PC-3 (cell line): ENCODE measurements around the gene BRIP1. TPM values are rescaled to one million over a fixed set of nuclear protein-coding genes. Genes with fewer than 3 reads are reported as not detected.

Experiments used
- ATAC-seq: fragments of 200-7000 bp; cut with Tn5 transposase; 2 replicates; pipeline ENCODE4 v1.9.1; 2020; ENCODE audit warnings: mild to moderate bottlenecking, moderate library complexity
- BruUV-seq: library from RNA; stranded (reverse); fragments of 400-500 nt; replicated peaks from 2 replicates; lab custom pipeline; 2021; lab: Mats Ljungman, UMichigan
- CTCF ChIA-PET: fragments of 300-600 bp; sonication (Branson Sonifier 250); formaldehyde crosslinking; loops from one replicate; lab custom pipeline; 2022; ENCODE audit warnings: antibody characterized with exemption; lab: Charles Lee
- POLR2A ChIA-PET: fragments of 300-600 bp; sonication (Branson Sonifier 250); formaldehyde crosslinking; loops from one replicate; lab custom pipeline; 2022; ENCODE audit warnings: antibody characterized with exemption; ENCODE audit not compliant: unreplicated experiment; lab: Charles Lee
- DNase-seq: peaks from one replicate; pipeline ENCODE4 v3.0.0-alpha.2; 2015
- H2AFZ ChIP-seq: fragments of 300-600 bp; sonication (generic); 2 replicates; pipeline ENCODE4 v1.6.0; 2016; ENCODE audit warnings: antibody characterized with exemption, low read length
- H3F3A ChIP-seq: fragments of 300-600 bp; sonication (generic); one replicate; pipeline ENCODE4 v1.6.0; 2017; ENCODE audit warnings: antibody characterized with exemption, low read length, control low read depth, mild to moderate bottlenecking; ENCODE audit not compliant: unreplicated experiment
- H3K27ac ChIP-seq: fragments of 300-600 bp; sonication (generic); 2 replicates; pipeline ENCODE4 v1.5.1; 2016; ENCODE audit warnings: mild to moderate bottlenecking, low read length
- H3K27me3 ChIP-seq: fragments of 300-600 bp; sonication (generic); 2 replicates; pipeline ENCODE4 v1.6.1; 2016; ENCODE audit warnings: low read length, mixed read lengths
- H3K36me3 ChIP-seq: fragments of 300-600 bp; sonication (generic); 2 replicates; pipeline ENCODE4 v1.6.1; 2016; ENCODE audit warnings: low read depth, mixed run types, low read length, mixed read lengths
- H3K4me1 ChIP-seq: fragments of 300-600 bp; sonication (generic); 2 replicates; pipeline ENCODE4 v1.5.1; 2016; ENCODE audit warnings: low read length; ENCODE audit not compliant: insufficient read depth
- H3K4me2 ChIP-seq: fragments of 300-600 bp; sonication (generic); 2 replicates; pipeline ENCODE4 v1.6.0; 2016; ENCODE audit warnings: low read length
- H3K4me3 ChIP-seq: fragments of 300-600 bp; sonication (generic); 2 replicates; pipeline ENCODE4 v1.5.1; 2016; ENCODE audit warnings: mild to moderate bottlenecking, low read length, mixed read lengths
- H3K79me2 ChIP-seq: fragments of 300-600 bp; sonication (generic); 2 replicates; pipeline ENCODE4 v1.6.1; 2017; ENCODE audit warnings: low read length, mixed read lengths
- H3K9ac ChIP-seq: fragments of 300-600 bp; sonication (generic); 2 replicates; pipeline ENCODE4 v1.6.0; 2016; ENCODE audit warnings: mild to moderate bottlenecking, low read length
- H3K9me2 ChIP-seq: fragments of 300-600 bp; sonication (generic); replicated peaks from 2 replicates; pipeline ENCODE4 v1.6.1; 2016; ENCODE audit warnings: mixed run types, low read length, mixed read lengths
- H3K9me3 ChIP-seq: fragments of 300-600 bp; sonication (generic); 2 replicates; pipeline ENCODE4 v1.6.1; 2016; ENCODE audit warnings: low read length, mixed read lengths
- H4K20me1 ChIP-seq: fragments of 300-600 bp; sonication (generic); 2 replicates; pipeline ENCODE4 v1.6.1; 2016; ENCODE audit warnings: low read length, mixed read lengths
- EZH2 ChIP-seq: fragments of 300-600 bp; sonication (generic); IDR thresholded peaks from one replicate; pipeline ENCODE4 v1.6.1; 2017; ENCODE audit warnings: antibody characterized with exemption, mild to moderate bottlenecking, low read length; ENCODE audit not compliant: unreplicated experiment
- EZH2phosphoT487 ChIP-seq: fragments of 300-600 bp; sonication (generic); IDR thresholded peaks from 2 replicates; pipeline ENCODE4 v1.6.1; 2018; ENCODE audit warnings: mild to moderate bottlenecking, antibody characterized with exemption, low read length, borderline replicate concordance
- intact Hi-C: fragments of 100-400 bp; cut with micrococcal nuclease; formaldehyde crosslinking; loops from 2 replicates; pipeline ENCODE4 v1.9.0; 2023
- total RNA-seq: library from RNA; depleted of rRNA; stranded (reverse); fragments of >200 nt; gene quantifications from 2 replicates; pipeline ENCODE4 v1.2.3, GENCODE V29; 2014
- TF ChIP-seq, protein P1 (sequence below): fragments of 300-600 bp; sonication (generic); conservative IDR thresholded peaks from 2 replicates; pipeline ENCODE4 v1.5.1; 2017; ENCODE audit warnings: antibody characterized with exemption, low read depth, mild to moderate bottlenecking, low read length

The BRIP1 gene
- total RNA-seq, 1 experiment from 2014 or later, result 21.1 TPM

DNA sequence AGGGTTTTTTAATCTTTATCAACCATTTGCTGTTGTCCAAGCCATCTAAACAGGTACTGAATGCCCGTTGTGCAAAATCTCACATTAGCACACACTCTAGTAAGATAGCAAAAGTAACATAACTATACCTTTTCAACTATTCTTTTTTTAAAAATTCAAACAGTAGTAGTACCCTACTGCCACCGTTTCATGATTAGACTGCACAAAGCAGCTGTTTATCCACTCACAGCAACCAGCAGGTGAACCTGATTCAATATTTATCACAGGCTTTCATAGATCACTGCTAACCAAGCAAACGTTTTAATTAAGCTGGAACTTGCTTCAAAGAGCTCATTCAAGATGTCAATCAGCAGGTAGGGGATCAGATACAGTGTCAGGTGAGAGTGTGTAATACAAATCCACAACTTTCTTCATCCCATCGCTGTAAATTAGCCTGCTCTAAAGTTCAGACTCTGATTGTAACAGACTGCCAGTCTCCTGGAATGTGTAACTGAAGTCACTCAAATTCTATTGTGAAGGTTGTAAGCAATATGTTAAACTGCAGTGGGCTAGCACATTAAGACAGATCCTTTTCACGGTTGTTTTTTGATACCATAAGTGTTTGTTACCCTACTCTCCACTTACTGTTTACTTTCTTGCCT is 47.3 kb downstream of the BRIP1 start:
- Histone ChIP-seq H3F3A (no peaks in the 10 kb centered on the region), H3K36me3 (peaks cover 7% of the 10 kb centered on the region), H3K4me3 (no peak overlapping the region), H3K79me2 (no peaks in the 10 kb centered on the region), H3K9me3 (no peaks in the 10 kb centered on the region), H3K27ac (no peak overlapping the region), H3K9ac (no peak overlapping the region), H3K4me1 (no peaks in the 10 kb centered on the region), H3K9me2 (no peaks in the 10 kb centered on the region), H3K27me3 (no peaks in the 10 kb centered on the region), H3K4me2 (no peak overlapping the region), H4K20me1 (no peaks in the 10 kb centered on the region), H2AFZ (no peak overlapping the region)
- TF ChIP-seq, protein P1, sequence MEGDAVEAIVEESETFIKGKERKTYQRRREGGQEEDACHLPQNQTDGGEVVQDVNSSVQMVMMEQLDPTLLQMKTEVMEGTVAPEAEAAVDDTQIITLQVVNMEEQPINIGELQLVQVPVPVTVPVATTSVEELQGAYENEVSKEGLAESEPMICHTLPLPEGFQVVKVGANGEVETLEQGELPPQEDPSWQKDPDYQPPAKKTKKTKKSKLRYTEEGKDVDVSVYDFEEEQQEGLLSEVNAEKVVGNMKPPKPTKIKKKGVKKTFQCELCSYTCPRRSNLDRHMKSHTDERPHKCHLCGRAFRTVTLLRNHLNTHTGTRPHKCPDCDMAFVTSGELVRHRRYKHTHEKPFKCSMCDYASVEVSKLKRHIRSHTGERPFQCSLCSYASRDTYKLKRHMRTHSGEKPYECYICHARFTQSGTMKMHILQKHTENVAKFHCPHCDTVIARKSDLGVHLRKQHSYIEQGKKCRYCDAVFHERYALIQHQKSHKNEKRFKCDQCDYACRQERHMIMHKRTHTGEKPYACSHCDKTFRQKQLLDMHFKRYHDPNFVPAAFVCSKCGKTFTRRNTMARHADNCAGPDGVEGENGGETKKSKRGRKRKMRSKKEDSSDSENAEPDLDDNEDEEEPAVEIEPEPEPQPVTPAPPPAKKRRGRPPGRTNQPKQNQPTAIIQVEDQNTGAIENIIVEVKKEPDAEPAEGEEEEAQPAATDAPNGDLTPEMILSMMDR, result no peak
- TF ChIP-seq EZH2 (no peak), EZH2phosphoT487 (no peak)
- ChIA-PET CTCF (no interaction called here), POLR2A (no interaction called here)
- ATAC-seq, result no peak
- no peak for DNase-seq
- BruUV-seq, result no TSS peak
- intact Hi-C loops, result no loop called here

DNA sequence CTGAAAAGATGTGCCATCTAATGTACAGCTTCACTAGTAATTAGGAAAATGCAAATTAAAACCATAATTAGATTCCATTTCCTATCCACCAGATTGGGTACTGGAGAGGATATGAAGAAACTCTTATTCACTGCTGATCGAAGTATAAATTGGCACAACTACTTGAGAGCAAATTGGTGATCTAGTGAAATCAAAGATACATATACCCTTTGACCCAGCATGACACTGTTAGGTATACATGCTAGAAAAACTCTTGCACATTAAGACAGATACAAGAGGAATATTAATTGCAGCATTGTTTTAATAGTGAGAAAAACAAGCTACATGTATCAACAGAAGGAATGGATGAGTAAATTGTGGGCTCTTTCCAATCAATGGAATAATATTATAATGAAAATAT is 48.8 kb downstream of the BRIP1 start:
- DNase-seq (no peak), ATAC-seq (no peak)
- Histone ChIP-seq H3K4me2 (no peak overlapping the region), H3K27me3 (no peaks in the 10 kb centered on the region), H4K20me1 (no peaks in the 10 kb centered on the region), H3K9me3 (no peaks in the 10 kb centered on the region), H3K4me3 (no peak overlapping the region), H3K9me2 (no peaks in the 10 kb centered on the region), H3K9ac (no peak overlapping the region), H2AFZ (no peak overlapping the region), H3K36me3 (0 out of 2 replicates have a peak, but pooled peaks cover 4% of the 10 kb centered on the region), H3K4me1 (peaks cover 15% of the 10 kb centered on the region), H3K79me2 (no peaks in the 10 kb centered on the region), H3K27ac (no peak overlapping the region), H3F3A (no peaks in the 10 kb centered on the region)
- intact Hi-C loops, result no loop called here
- no TSS peak for BruUV-seq
- ChIA-PET POLR2A (no interaction called here), CTCF (interaction anchor here (0.6 kb wide), 1 partner anchor 588 kb away, joined by 3 read pairs; no protein-coding TSS in a partner anchor)
- TF ChIP-seq, protein P1, result no peak
- TF ChIP-seq EZH2 (no peak), EZH2phosphoT487 (no peak)

DNA sequence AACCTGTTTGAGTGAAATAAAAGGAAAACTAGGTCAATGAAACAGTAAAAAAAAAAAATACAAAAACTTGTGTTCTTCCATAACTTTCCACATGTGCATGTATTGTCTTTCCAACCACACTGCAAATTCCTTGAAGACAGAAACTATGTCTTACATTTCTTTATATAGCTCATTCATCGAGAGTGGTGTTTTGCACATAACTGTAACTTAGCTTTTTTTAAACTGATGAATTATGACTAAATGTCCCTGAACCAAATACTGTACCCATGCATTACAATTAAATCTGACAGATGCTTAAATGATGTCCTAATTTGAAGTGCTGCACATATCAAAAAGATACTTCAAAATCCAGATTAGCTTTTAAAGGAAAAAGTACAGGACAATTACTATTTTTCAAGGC is 50.1 kb downstream of the BRIP1 start:
- BruUV-seq, result no TSS peak
- Histone ChIP-seq H3K4me2 (no peak overlapping the region), H3K4me3 (no peak overlapping the region), H3K36me3 (0 out of 2 replicates have a peak, but pooled peaks cover 10% of the 10 kb centered on the region), H3K9ac (no peak overlapping the region), H2AFZ (no peak overlapping the region), H3K27me3 (no peaks in the 10 kb centered on the region), H3K4me1 (peaks cover 16% of the 10 kb centered on the region), H3F3A (no peaks in the 10 kb centered on the region), H4K20me1 (no peaks in the 10 kb centered on the region), H3K9me2 (no peaks in the 10 kb centered on the region), H3K79me2 (no peaks in the 10 kb centered on the region), H3K27ac (no peak overlapping the region), H3K9me3 (no peaks in the 10 kb centered on the region)
- TF ChIP-seq EZH2phosphoT487 (no peak), EZH2 (no peak)
- TF ChIP-seq, protein P1, result no peak
- no peak for ATAC-seq
- no peak for DNase-seq
- CTCF ChIA-PET, result no interaction called here
- intact Hi-C loops, result no loop called here
- POLR2A ChIA-PET, result interaction anchor here (0.6 to 0.7 kb wide), 2 partner anchors 10 to 13 kb away, joined by 4 to 8 read pairs; no protein-coding TSS in a partner anchor
